ENCODE measurements around the gene AWAT2. TPM values are rescaled to one million over a fixed set of nuclear protein-coding genes. Genes with fewer than 3 reads are reported as not detected.

Gene AWAT2
- total and polyA plus RNA-seq, 10 of the 15 experiments (the other 5 are each of a cell fraction or from before 2014, with no cell fraction given), result not detected

DNA sequence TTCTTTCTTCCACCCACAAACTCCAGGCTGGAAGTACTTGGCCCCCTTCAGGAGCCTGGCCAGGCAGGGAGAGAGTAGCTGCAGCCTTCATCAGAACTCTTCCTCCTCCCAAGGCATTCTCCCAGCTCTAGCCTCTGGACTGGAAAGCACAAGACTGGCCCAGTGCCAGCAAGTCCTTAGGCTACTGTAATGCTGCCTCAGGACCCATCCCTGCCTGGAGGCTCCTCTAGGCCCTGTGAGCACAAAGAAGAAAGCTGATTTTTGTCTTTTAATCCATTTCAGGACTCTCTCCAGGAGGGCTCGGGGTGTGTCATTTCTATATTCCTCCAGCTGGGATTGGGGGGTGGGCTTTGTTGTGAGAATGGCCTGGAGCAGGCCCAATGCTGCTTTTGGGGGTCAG lies 10.8 kb downstream of the AWAT2 start:
- 0% methylated on average over 1 of the region's 1 CpG for WGBS (ENCODE audit: insufficient coverage, insufficient replicate concordance, low lambda C conversion rate, missing lambda C conversion rate)
- BruUV-seq (replicated peaks), result no TSS peak
- no peak overlapping the region for H3K4me3 ChIP-seq
- no peaks in the 10 kb centered on the region for H3K79me2 ChIP-seq (ENCODE audit: control insufficient read depth, insufficient read depth, low read length)
- ChIA-PET RAD21 (ENCODE audit: unreplicated experiment) (no interaction called here), SMC1A (ENCODE audit: uncharacterized antibody, unreplicated experiment) (no interaction called here), CTCF (interaction anchor here (1.3 to 3.8 kb wide), 2 partner anchors 8 to 93 kb away, joined by 3 to 24 read pairs; no protein-coding TSS in a partner anchor), POLR2A (interaction anchor here (0.6 kb wide), 1 partner anchor 1256 kb away, joined by 5 read pairs; no protein-coding TSS in a partner anchor)
- intact Hi-C loops (cut with micrococcal nuclease; ENCODE audit: unreplicated experiment), result no loop called here
- H3K9me3 ChIP-seq (replicated peaks; ENCODE audit: control insufficient read depth, insufficient read depth, low read length), result no peaks in the 10 kb centered on the region
- DNase-seq (ENCODE audit: low read depth, low spot score) (no peak), ATAC-seq (no peak), FAIRE-seq (no peak)
- in situ Hi-C loops (cut with MboI), result loop anchor here (10.0 to 25.0 kb wide), 3 partner anchors 98 to 504 kb away; partner anchors contain the start of genes DLG3 and IGBP1
- H4K20me1 ChIP-seq (ENCODE audit: control insufficient read depth, insufficient read depth), result no peaks in the 10 kb centered on the region
- no peaks in the 10 kb centered on the region; a peak in 2 of 4 replicates for H3K27me3 ChIP-seq (replicated peaks in 1 of 2; ENCODE audit: control insufficient read depth in 2 of 2, insufficient read depth in 2 of 2, low read length in 1 of 2)
- TF ChIP-seq PAX8 (IDR thresholded peaks at IDR 0.05) (no peak), STAT3 (IDR thresholded peaks at IDR 0.05; ENCODE audit: low read depth, low read length) (no peak), HCFC1 (IDR thresholded peaks at IDR 0.05; ENCODE audit: low read length) (no peak), CHD4 (IDR thresholded peaks at IDR 0.05) (no peak), SIN3A (IDR thresholded peaks at IDR 0.05; ENCODE audit: low read depth, low read length) (no peak), BACH1 (IDR thresholded peaks at IDR 0.05; ENCODE audit: borderline replicate concordance) (no peak), ASH2L (IDR thresholded peaks at IDR 0.05; ENCODE audit: borderline replicate concordance, low read depth) (no peak), EED (IDR thresholded peaks at IDR 0.05; ENCODE audit: low read depth) (no peak), EP300 (IDR thresholded peaks at IDR 0.05; ENCODE audit: borderline replicate concordance in 1 of 2, control insufficient read depth in 1 of 2, low read depth in 2 of 2, low read length in 2 of 2) (no peak), TBL1XR1 (IDR thresholded peaks at IDR 0.05; ENCODE audit: low read depth, low read length) (no peak), ESRRA (IDR thresholded peaks at IDR 0.05; ENCODE audit: low read length) (no peak)
- TF ChIP-seq, protein P1, sequence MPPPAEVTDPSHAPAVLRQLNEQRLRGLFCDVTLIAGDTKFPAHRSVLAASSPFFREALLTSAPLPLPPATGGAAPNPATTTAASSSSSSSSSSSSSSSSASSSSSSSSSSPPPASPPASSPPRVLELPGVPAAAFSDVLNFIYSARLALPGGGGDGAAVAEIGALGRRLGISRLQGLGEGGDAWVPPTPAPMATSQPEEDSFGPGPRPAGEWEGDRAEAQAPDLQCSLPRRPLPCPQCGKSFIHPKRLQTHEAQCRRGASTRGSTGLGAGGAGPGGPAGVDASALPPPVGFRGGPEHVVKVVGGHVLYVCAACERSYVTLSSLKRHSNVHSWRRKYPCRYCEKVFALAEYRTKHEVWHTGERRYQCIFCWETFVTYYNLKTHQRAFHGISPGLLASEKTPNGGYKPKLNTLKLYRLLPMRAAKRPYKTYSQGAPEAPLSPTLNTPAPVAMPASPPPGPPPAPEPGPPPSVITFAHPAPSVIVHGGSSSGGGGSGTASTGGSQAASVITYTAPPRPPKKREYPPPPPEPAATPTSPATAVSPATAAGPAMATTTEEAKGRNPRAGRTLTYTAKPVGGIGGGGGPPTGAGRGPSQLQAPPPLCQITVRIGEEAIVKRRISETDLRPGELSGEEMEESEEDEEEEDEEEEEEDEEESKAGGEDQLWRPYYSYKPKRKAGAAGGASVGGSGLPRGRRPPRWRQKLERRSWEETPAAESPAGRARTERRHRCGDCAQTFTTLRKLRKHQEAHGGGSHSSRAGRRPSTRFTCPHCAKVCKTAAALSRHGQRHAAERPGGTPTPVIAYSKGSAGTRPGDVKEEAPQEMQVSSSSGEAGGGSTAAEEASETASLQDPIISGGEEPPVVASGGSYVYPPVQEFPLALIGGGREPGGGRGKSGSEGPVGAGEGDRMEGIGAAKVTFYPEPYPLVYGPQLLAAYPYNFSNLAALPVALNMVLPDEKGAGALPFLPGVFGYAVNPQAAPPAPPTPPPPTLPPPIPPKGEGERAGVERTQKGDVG (CRISPR knock-in tag; IDR thresholded peaks at IDR 0.05), result no peak
- TF ChIP-seq, protein P2, sequence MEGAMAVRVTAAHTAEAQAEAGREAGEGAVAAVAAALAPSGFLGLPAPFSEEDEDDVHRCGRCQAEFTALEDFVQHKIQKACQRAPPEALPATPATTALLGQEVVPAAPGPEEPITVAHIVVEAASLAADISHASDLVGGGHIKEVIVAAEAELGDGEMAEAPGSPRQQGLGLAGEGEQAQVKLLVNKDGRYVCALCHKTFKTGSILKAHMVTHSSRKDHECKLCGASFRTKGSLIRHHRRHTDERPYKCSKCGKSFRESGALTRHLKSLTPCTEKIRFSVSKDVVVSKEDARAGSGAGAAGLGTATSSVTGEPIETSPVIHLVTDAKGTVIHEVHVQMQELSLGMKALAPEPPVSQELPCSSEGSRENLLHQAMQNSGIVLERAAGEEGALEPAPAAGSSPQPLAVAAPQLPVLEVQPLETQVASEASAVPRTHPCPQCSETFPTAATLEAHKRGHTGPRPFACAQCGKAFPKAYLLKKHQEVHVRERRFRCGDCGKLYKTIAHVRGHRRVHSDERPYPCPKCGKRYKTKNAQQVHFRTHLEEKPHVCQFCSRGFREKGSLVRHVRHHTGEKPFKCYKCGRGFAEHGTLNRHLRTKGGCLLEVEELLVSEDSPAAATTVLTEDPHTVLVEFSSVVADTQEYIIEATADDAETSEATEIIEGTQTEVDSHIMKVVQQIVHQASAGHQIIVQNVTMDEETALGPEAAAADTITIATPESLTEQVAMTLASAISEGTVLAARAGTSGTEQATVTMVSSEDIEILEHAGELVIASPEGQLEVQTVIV (IDR thresholded peaks at IDR 0.05; ENCODE audit: borderline replicate concordance, partially characterized antibody), result no peak
- TF ChIP-seq, protein P3, sequence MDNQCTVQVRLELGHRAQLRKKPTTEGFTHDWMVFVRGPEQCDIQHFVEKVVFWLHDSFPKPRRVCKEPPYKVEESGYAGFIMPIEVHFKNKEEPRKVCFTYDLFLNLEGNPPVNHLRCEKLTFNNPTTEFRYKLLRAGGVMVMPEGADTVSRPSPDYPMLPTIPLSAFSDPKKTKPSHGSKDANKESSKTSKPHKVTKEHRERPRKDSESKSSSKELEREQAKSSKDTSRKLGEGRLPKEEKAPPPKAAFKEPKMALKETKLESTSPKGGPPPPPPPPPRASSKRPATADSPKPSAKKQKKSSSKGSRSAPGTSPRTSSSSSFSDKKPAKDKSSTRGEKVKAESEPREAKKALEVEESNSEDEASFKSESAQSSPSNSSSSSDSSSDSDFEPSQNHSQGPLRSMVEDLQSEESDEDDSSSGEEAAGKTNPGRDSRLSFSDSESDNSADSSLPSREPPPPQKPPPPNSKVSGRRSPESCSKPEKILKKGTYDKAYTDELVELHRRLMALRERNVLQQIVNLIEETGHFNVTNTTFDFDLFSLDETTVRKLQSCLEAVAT (IDR thresholded peaks at IDR 0.05), result no peak
- no peaks in the 10 kb centered on the region for H3K36me3 ChIP-seq (ENCODE audit: control insufficient read depth in 2 of 2, insufficient read depth in 2 of 2, low read length in 1 of 2)
- H3K4me2 ChIP-seq (ENCODE audit: control insufficient read depth, insufficient read depth), result no peak overlapping the region
- H2AFZ ChIP-seq (ENCODE audit: control insufficient read depth, low read depth, low read length), result no peak overlapping the region
- no peak overlapping the region for H3K27ac ChIP-seq (ENCODE audit: control insufficient read depth, insufficient read depth)
- H3K9ac ChIP-seq (ENCODE audit: control insufficient read depth, insufficient read depth, low read length), result no peak overlapping the region
- H3K4me1 ChIP-seq (ENCODE audit: control insufficient read depth, insufficient read depth, low read length), result no peaks in the 10 kb centered on the region
